ENCODE measurements around the gene CFH. TPM values are rescaled to one million over a fixed set of nuclear protein-coding genes. Genes with fewer than 3 reads are reported as not detected.
A peak's percentile ranks its signal among the peaks of the same experiment; 100 is the strongest.

CFH gene
- total and polyA plus RNA-seq, 9 of the 15 experiments (the other 6 are each of a cell fraction or from before 2014, with no cell fraction given) = 31.6 to 107 (median 48.3) TPM

GRCh38 chr1:196649990-196650389 lies 1.9 kb upstream of the CFH start:
- Histone ChIP-seq H3K4me1 (replicated peaks in 1 of 2; ENCODE audit: control insufficient read depth in 2 of 2, insufficient read depth in 2 of 2, low read length in 2 of 2) (peaks cover 0 to 3% of the 10 kb centered on the region in 2 experiments; a peak in 2 of 5 replicates), H4K20me1 (replicated peaks; ENCODE audit: control insufficient read depth, insufficient read depth, low read length) (no peaks in the 10 kb centered on the region), H3K4me2 (ENCODE audit: insufficient read depth, low read length) (peak overlapping the region; percentile 73), H3K4me3 (no peak overlapping the region), H2AFZ (ENCODE audit: low read depth, low read length) (peak overlapping the region; percentile 80), H3K9me1 (ENCODE audit: control insufficient read depth, insufficient read depth, low read length) (no peaks in the 10 kb centered on the region), H3K9ac (ENCODE audit: insufficient read depth in 1 of 2, low read depth in 2 of 2, low read length in 2 of 2) (peak overlapping the region; percentile 36 to 76), H3K27me3 (ENCODE audit: control insufficient read depth in 2 of 2, insufficient read depth in 2 of 2, low read length in 2 of 2) (no peaks in the 10 kb centered on the region), H3K79me2 (ENCODE audit: control insufficient read depth, insufficient read depth, low read length) (peaks cover 31% of the 10 kb centered on the region), H3K9me3 (replicated peaks; ENCODE audit: control insufficient read depth, insufficient read depth, low read depth, low read length) (no peaks in the 10 kb centered on the region), H3K27ac (ENCODE audit: extremely low read depth, low read depth, low read length) (peak overlapping the region; percentile 67), H3K36me3 (ENCODE audit: control insufficient read depth, insufficient read depth, low read length) (no peaks in the 10 kb centered on the region)
- no TSS peak for BruUV-seq (replicated peaks)
- POLR2A ChIA-PET = no interaction called here
- in situ Hi-C loops (cut with MboI) = loop anchor here (25.0 kb wide), 1 partner anchor 763 kb away; no protein-coding TSS in a partner anchor
- ATAC-seq = peak; percentile 82
- peak; percentile 44 for FAIRE-seq
- 20% methylated on average over 12 of the region's 12 CpGs for WGBS (ENCODE audit: insufficient coverage, low coverage, missing lambda C conversion rate)
- intact Hi-C loops (cut with micrococcal nuclease) = loop anchor here (5.0 kb wide), 1 partner anchor 547 kb away; no protein-coding TSS in a partner anchor
- CTCF ChIA-PET (ENCODE audit: low intra/inter-chr PET ratio) = no interaction called here
- peak in 3 of 4 experiments; percentile 13 to 73 (median 44) for DNase-seq (ENCODE audit: extremely low read depth in 1 of 4, low spot score in 3 of 4)
- TF ChIP-seq ZNF316 (IDR thresholded peaks at IDR 0.05) (peak; percentile 67), ZNF277 (CRISPR knock-in tag; IDR thresholded peaks at IDR 0.05; ENCODE audit: borderline replicate concordance) (no peak), YY1 (IDR thresholded peaks at IDR 0.05; ENCODE audit: borderline replicate concordance in 1 of 3, control insufficient read depth in 1 of 3, extremely low read depth in 1 of 3, insufficient read depth in 3 of 3, insufficient read length in 1 of 3, insufficient replicate concordance in 2 of 3, low read depth in 1 of 3, low read length in 2 of 3) (peak in 1 of 3 experiments; percentile 49), ATF1 (CRISPR knock-in tag; IDR thresholded peaks at IDR 0.05) (no peak), ATF1 (tag; IDR thresholded peaks at IDR 0.05) (peak; percentile 32; the same call in 1 of the 2 replicates), SUPT5H (IDR thresholded peaks at IDR 0.05) (no peak), SMARCB1 (IDR thresholded peaks at IDR 0.05; ENCODE audit: insufficient read length, low read depth) (no peak), NFRKB (IDR thresholded peaks at IDR 0.05; ENCODE audit: low read depth) (0 out of 2 replicates have a peak, but pooled peaks have one; percentile 33), MAFF (IDR thresholded peaks at IDR 0.05; ENCODE audit: low read length) (0 out of 2 replicates have a peak, but pooled peaks have one; percentile 11), PKNOX1 (IDR thresholded peaks at IDR 0.05) (peak; percentile 77), ZNF766 (CRISPR knock-in tag; conservative IDR thresholded peaks at IDR 0.05) (0 out of 2 replicates have a peak, but pooled peaks have one; percentile 16), TAF1 (IDR thresholded peaks at IDR 0.05; ENCODE audit: control insufficient read depth, extremely low read depth, insufficient read depth, low read length, severe bottlenecking) (peak; percentile 79), MBD2 (IDR thresholded peaks at IDR 0.05; ENCODE audit: borderline replicate concordance, low read depth) (0 out of 2 replicates have a peak, but pooled peaks have one; percentile 29), MAFG (tag; conservative IDR thresholded peaks at IDR 0.05) (peak; percentile 74), CTBP1 (IDR thresholded peaks at IDR 0.05; ENCODE audit: borderline replicate concordance) (peak; percentile 74), CBX1 (IDR thresholded peaks at IDR 0.05; ENCODE audit: low read depth) (no peak), CXXC5 (CRISPR knock-in tag; IDR thresholded peaks at IDR 0.05) (0 out of 2 replicates have a peak, but pooled peaks have one; percentile 5), POLR2A (conservative IDR thresholded peaks at IDR 0.05) (peak; percentile 51; the same call in 1 of the 2 replicates), RBM14 (IDR thresholded peaks at IDR 0.05; ENCODE audit: borderline replicate concordance, insufficient read depth, low read depth, low read length) (no peak), ZNF507 (tag; conservative IDR thresholded peaks at IDR 0.05) (no peak), ZNF384 (IDR thresholded peaks at IDR 0.05; ENCODE audit: low read depth, low read length) (no peak), TAF7 (tag; IDR thresholded peaks at IDR 0.05) (peak; percentile 75), TAF9B (IDR thresholded peaks at IDR 0.05; ENCODE audit: partially characterized antibody) (peak; percentile 60), ESRRA (IDR thresholded peaks at IDR 0.05; ENCODE audit: borderline replicate concordance, low read depth) (peak; percentile 95)

Measured in K562 (cell line).